ENCODE data around the gene CORO1A.
"Not testable (repeated sequence)": the region's sequence is repeated elsewhere in the genome, so short reads cannot be mapped to it uniquely, and the experiment has no call there.

Gene CORO1A

DNA sequence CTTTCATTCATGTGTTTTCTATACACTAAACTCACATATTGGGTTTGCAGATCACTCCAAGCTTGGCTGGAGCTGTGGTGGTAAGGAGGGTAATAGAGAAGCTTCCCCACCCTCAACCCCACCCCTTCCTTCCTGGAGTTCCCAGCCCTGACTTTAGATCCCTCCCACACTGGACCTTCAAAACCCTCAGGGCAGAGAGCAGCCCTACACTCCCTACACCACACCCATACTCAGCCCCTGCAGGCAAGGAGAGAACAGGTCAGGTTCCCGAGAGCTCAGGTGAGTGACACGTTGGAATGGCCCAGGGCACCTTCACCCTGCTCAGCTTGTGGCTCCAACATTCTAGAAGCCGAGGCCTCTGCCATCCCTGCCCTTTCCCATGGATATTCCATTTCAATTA, 15.6 kb downstream of the CORO1A start, which contains the start of gene SULT1A3:
Gene SULT1A3 (plus strand): TSS at position 207 of the 400 bp plus-strand sequence. CDS start 1,474 bp downstream, outside the sequence.
- not testable (repeated sequence) for DNase-seq (ENCODE audit: low read depth, low spot score); H3K27ac ChIP-seq

DNA sequence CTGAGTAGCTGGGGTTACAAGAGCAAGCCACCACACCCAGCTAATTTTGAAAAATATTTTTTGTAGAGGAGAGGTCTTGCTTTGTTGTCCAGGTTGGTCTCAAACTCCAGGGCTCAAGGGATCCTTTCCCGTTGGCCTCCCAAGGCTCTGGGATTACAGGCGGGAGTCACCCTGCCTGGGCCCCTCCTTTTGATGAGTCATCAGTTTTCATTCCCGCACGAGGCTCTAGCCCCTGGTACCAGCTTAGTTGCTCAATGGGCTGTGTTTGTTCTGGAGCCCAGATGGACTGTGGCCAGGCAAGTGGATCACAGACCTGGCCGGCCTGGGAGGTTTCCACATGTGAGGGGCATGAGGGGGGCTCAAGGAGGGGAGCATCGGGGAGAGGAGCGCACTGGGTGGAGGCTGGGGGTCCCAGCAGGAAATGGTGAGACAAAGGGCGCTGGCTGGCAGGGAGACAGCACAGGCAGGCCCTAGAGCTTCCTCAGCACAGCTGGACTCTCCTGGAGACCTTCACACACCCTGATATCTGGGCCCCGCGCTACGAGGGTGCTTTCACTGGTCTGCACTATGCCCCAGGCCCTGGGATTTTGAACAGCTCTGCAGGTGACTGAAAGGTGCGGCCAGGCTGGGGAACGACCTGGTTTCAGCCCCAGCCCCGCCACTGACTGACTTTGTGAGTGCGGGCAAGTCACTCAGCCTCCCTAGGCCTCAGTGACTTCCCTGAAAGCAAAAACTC, 16.4 kb downstream of the CORO1A start:
- DNase-seq (ENCODE audit: low read depth, low spot score): not testable (repeated sequence)

DNA sequence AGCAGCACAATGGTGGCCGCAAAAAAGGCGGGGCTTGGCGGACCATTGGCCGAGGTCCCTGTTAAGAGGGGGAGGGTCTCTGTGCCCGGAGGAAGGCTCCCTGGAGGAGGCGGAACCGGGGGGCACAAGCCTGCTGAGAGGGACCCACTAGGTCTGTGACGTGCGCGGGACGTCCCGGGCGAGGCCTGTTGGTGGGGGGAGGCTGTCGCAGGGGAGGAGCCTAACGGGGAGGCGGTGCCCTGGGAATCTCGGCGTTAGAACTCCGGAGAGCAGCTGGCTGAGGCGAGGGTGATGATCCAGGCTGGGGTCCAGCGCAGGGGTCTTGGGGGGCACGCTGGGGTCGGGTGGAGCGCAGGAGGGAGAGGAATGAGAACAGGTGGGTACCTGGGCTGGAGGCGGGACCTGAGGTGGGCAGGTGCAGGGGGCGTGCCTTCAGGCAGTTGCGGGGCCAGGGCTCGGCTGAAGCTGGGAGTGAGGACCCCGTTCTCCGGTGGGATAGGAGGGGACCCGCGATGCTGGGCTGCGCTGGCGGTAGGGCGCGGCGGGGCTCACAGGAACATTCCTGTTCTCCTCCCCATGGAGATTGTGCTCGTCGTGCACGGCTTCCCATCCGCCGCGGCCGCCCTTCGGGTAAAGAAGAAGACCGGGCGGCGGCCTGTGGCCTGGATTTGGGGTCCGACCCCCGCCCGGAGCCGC, 22.3 kb downstream of the CORO1A start:
- DNase-seq (ENCODE audit: low read depth, low spot score); H3K27ac ChIP-seq: not testable (repeated sequence)

More for the DNA sequence above, 16.4 kb downstream of the CORO1A start:
- H3K27ac ChIP-seq: not testable (repeated sequence)

DNA sequence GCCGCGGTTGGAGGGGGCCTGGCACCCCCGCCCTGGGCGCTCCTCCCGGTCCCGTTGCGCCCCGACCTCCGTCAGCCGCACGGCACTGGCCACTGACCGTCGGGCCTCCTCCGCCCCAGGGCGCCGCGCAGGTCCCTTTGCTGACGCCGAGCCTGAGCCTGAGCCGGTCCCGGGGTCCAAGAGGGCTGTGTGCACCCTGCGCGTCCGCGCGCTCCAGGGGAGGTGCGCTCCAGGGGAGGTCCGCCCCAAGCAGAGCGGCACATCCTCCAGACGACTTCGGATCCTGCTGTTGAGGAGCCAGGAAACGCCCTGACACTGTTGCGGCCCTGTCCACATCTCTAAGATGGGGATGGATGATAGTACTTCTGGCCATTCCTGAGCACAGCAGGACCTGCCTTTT, 22.9 kb downstream of the CORO1A start:
- not testable (repeated sequence) for H3K27ac ChIP-seq; DNase-seq (ENCODE audit: low read depth, low spot score)

DNA sequence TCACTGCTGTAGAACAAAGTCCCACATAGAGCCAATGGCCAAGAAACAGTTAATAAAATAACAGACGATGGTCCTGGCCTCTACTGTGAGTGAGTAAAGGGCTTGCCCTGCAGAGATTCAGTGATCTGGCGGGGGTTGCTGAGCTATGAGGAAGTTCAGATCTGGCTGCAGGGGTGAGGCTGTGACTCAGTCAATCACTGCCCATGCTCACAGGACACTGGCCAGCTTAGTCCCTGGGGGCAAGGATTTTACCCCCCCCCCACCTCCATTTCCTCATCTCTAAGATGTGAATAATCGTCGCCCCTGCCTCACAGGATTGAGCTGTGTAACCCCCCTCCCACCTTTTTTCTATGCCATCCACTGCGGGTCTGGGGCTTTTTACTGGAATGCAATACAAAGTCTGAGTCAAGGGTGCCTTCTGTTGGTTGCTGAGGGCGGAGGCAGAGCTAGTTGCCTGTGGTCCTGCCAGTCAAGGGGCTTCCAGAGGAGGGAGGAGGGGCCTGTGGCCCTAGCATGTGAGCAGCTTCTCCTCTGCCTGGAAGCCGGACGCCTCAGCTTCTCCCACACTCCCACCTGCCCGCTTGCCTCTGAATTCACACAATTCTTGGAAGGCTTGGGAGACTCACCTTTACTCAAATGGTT, 23.8 kb downstream of the CORO1A start:
- not testable (repeated sequence) for DNase-seq (ENCODE audit: low read depth, low spot score)

DNA sequence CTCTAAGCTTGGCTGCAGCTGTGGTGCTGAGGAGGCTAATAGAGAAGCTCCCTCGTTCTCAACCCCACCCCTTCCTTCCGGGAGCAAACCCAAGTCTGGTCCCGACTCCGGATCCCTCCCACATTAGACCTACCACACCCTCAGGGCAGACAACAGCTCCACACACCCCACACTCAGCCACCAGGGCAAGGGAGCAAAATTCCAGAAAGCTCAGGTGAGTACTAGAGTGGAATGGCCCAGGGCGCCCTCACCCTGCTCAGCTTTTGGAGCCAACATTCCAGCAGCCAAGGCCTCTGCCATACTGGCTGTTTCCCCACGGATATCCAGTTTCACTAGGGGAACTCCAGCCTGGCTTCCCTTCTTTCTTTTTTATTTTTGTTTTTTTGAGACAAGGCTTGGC, 25.6 kb downstream of the CORO1A start:
- H3K27ac ChIP-seq; DNase-seq (ENCODE audit: low read depth, low spot score): not testable (repeated sequence)

More for the DNA sequence above, 23.8 kb downstream of the CORO1A start:
- not testable (repeated sequence) for H3K27ac ChIP-seq

DNA sequence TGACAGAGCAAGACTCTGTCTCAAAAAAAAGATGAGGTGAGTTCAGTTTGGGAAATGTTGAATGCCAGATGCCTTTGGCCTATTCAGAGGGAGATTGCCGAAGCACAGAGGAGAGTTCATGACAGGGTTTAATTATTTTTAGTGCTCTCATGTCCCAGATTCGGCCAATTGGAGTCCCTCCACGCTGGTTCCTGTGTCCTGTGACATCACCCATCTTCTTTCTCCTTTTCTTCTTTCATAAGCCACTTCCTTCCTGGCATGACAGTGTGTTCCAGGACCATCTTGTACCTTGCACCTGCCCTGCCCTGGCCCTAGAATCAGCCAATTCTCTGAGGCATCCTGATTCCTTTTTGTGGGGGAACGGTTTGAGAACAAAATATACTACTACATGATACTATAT, 28.0 kb downstream of the CORO1A start:
- not testable (repeated sequence) for H3K27ac ChIP-seq; DNase-seq (ENCODE audit: low read depth, low spot score)

DNA sequence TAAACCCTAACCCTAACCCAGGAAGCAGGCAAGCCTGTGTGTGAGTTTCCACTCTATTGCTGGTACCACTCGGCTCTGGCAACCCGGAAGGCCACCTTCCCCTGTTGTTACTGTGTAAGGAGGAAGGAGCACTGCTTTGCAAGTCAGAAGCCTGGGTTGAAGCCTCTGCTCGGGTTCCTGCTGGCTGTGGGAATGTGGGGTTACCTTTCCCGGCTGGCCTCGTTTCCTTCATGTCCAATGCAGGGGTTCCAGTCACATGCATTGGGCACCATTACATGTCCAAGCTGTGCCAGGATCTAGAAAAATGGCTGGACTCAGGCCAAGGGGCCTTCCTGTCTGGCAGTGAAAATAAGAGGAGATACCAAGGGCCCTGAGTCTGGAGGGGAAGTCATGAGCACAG, 33.7 kb downstream of the CORO1A start:
- H3K27ac ChIP-seq; DNase-seq (ENCODE audit: low read depth, low spot score): not testable (repeated sequence)

Data from epithelial cell of prostate (primary cell).